D341Med (cell line): Measurements from ENCODE around the gene MIAT.
A peak's percentile ranks its signal among the peaks of the same experiment; 100 is the strongest.

Experiments used
- DNase-seq: peaks from one replicate; pipeline ENCODE4 v3.0.0; 2012; ENCODE audit warnings: low spot score

MIAT gene

GRCh38 chr22:26632422-26633155, 24.8 kb upstream of the MIAT start:
- no peak for DNase-seq

- DNase-seq: no peak
Measured at GRCh38 chr22:26634189-26634588, 23.2 kb upstream of the MIAT start.

- DNase-seq: no peak
Measured at GRCh38 chr22:26635117-26635516, 22.3 kb upstream of the MIAT start.

GRCh38 chr22:26636296-26636695, 21.1 kb upstream of the MIAT start:
- DNase-seq: no peak

GRCh38 chr22:26642465-26643417, 14.6 kb upstream of the MIAT start:
- DNase-seq: no peak

- no peak for DNase-seq
Measured at GRCh38 chr22:26643418-26644100, 13.8 kb upstream of the MIAT start.

GRCh38 chr22:26646158-26646557, 11.2 kb upstream of the MIAT start:
- DNase-seq: no peak

- no peak for DNase-seq
Measured at GRCh38 chr22:26648011-26648497, 9.3 kb upstream of the MIAT start.

GRCh38 chr22:26648528-26649388, 8.6 kb upstream of the MIAT start:
- no peak for DNase-seq

- DNase-seq: no peak
Measured at GRCh38 chr22:26650722-26651421, 6.5 kb upstream of the MIAT start.

- no peak for DNase-seq
Measured at GRCh38 chr22:26651815-26652214, 5.6 kb upstream of the MIAT start.

GRCh38 chr22:26658161-26658560, 773 bp downstream of the MIAT start:
- no peak for DNase-seq

GRCh38 chr22:26658671-26659478, 1.5 kb downstream of the MIAT start:
- DNase-seq: peak; percentile 87

- no peak for DNase-seq
Measured at GRCh38 chr22:26660356-26660755, 3.0 kb downstream of the MIAT start.

GRCh38 chr22:26660961-26661578, 3.7 kb downstream of the MIAT start:
- DNase-seq: no peak

GRCh38 chr22:26662160-26662559, 4.8 kb downstream of the MIAT start:
- DNase-seq: no peak

- no peak for DNase-seq
Measured at GRCh38 chr22:26663374-26663923, 6.1 kb downstream of the MIAT start.

- DNase-seq: no peak
Measured at GRCh38 chr22:26665813-26666231, 8.4 kb downstream of the MIAT start.

- DNase-seq: no peak
Measured at GRCh38 chr22:26667140-26667539, 9.8 kb downstream of the MIAT start.
